ENCODE results near the gene RARS1.
"Not testable (repeated sequence)": the region's sequence is repeated elsewhere in the genome, so short reads cannot be mapped to it uniquely, and the experiment has no call there.

Gene RARS1

DNA sequence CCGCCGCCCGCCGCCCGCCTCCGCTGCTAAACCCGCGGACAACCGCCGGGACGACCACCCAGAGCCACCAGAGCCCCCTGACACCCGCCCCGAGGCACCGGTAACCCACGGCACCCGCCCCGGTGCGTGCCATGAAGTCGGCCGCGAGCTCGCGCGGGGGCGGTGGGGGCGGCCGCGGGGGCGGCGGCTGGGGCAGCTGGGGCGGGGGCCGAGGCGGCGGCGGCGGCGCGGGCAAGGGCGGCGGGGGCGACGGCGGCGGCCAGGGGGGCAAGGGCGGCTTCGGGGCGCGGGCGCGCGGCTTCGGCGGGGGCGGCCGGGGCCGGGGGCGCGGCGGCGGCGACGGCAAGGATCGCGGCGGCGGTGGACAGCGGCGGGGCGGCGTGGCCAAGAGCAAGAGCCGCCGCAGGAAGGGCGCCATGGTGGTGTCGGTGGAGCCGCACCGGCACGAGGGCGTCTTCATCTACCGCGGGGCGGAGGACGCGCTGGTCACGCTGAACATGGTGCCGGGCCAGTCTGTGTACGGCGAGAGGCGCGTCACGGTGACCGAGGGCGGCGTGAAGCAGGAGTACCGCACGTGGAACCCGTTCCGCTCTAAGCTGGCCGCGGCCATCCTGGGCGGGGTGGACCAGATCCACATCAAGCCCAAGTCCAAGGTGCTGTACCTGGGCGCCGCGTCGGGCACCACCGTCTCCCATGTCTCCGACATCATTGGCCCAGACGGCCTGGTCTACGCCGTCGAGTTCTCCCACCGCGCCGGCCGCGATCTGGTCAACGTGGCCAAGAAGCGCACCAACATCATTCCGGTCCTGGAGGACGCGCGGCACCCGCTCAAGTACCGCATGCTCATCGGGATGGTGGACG, 43.3 kb downstream of the RARS1 start:
- in situ Hi-C loops (cut with HindIII; ENCODE audit: low sequenced_read_pairs) = no loop called here
- TF ChIP-seq, protein P1, sequence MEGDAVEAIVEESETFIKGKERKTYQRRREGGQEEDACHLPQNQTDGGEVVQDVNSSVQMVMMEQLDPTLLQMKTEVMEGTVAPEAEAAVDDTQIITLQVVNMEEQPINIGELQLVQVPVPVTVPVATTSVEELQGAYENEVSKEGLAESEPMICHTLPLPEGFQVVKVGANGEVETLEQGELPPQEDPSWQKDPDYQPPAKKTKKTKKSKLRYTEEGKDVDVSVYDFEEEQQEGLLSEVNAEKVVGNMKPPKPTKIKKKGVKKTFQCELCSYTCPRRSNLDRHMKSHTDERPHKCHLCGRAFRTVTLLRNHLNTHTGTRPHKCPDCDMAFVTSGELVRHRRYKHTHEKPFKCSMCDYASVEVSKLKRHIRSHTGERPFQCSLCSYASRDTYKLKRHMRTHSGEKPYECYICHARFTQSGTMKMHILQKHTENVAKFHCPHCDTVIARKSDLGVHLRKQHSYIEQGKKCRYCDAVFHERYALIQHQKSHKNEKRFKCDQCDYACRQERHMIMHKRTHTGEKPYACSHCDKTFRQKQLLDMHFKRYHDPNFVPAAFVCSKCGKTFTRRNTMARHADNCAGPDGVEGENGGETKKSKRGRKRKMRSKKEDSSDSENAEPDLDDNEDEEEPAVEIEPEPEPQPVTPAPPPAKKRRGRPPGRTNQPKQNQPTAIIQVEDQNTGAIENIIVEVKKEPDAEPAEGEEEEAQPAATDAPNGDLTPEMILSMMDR (IDR thresholded peaks at IDR 0.05; ENCODE audit: low read depth, low read length) = no peak
- H3K4me3 ChIP-seq (ENCODE audit: low read depth, low read length) = peak overlapping the region; percentile 38

DNA sequence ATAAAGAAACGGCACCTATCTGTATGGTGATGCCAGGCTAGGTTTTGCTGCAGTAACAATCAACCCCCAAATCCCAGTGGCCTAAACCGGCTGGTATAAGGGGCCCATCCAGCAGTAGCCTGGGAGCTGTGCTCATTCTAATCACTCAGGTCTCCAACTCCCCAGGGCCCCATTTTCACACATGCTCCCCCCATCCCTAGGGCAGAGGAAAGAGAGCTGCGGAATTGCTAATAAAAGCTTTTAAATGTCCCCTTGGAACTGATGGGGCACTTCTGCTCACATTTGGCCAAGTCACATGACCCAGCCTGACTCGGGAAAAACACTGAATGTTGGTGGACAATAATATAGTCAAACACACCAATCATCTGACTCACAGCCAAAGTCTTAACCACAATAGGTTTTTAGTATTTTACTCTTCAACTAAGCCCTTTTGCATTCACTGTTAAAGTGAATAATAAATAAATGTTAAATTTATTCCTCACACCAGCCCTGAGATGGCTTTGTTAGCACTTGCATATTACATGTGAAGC, 44.4 kb downstream of the RARS1 start:
- TF ChIP-seq, protein P1 (IDR thresholded peaks at IDR 0.05; ENCODE audit: low read depth, low read length) = no peak
- no peak for DNase-seq (ENCODE audit: low read depth, low spot score)
- H3K4me3 ChIP-seq (ENCODE audit: low read depth, low read length) = no peak overlapping the region
- in situ Hi-C loops (cut with HindIII; ENCODE audit: low sequenced_read_pairs) = no loop called here

More for the DNA sequence above, 43.3 kb downstream of the RARS1 start:
- DNase-seq (ENCODE audit: low read depth, low spot score) = no peak

DNA sequence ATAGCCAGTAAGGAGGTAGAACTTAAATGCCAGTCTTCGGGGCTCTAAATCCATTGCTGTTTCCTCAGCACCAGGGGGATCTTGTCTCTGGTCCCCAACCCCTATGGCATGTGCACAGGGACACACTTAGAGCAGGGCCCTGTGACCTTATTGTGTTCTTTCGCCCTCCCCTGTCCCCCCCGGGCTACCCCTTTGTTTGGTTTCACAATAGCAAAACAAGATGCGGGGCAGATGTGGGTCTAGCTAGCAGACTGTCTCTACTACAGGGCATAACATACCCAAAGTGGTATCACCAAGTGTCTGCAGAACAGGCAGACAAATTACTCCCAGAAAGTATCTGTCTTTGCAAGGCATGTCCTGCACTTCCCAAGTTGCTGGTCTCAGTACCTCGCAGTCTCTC, 44.9 kb downstream of the RARS1 start:
- in situ Hi-C loops (cut with HindIII; ENCODE audit: low sequenced_read_pairs) = no loop called here
- TF ChIP-seq, protein P1 (IDR thresholded peaks at IDR 0.05; ENCODE audit: low read depth, low read length) = no peak
- H3K4me3 ChIP-seq (ENCODE audit: low read depth, low read length) = no peak overlapping the region
- DNase-seq (ENCODE audit: low read depth, low spot score) = no peak

DNA sequence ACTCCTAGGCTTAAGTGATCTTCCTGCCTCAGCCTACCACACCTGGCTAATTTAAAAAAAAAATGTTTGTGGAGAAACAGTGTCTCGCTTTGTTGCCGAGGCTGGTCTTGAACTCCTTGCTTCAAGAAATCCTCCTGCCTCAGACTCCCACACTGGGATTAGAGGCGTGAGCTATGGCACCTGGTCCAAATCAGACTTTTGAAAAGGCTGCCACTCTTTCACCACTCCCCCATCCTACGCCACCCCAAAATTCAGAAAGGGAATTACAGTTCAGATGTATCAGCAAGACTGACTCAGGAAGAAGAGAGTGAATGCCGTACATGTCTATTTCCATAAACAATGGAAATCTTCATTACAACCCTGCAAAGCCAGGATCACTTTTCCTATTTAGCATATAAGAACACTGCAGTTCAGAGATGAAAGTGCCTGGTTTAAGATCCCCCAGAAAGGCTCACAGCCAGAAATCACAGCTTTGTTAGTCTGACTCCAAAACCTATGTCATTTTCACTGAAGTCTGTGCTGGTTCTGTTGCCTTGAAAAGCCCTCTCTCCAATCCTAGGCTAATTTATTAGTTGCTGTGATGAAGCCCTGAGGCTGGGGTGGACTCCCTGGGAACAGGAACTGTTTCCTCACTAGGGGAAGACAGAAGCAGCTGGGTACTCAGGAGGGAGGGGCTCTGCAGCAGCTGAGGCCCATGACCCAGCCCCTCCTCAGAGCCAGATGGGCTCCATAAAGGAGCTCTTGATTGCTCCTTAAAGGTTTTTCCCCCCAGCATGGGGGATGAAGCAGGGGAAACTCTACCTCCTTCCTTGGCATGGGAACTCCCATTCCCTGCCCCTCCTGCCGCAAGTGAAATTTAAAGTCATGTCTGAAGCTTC, 46.0 kb downstream of the RARS1 start:
- no peak for DNase-seq (ENCODE audit: low read depth, low spot score)
- H3K4me3 ChIP-seq (ENCODE audit: low read depth, low read length) = no peak overlapping the region
- TF ChIP-seq, protein P1 (IDR thresholded peaks at IDR 0.05; ENCODE audit: low read depth, low read length) = no peak
- in situ Hi-C loops (cut with HindIII; ENCODE audit: low sequenced_read_pairs) = no loop called here

DNA sequence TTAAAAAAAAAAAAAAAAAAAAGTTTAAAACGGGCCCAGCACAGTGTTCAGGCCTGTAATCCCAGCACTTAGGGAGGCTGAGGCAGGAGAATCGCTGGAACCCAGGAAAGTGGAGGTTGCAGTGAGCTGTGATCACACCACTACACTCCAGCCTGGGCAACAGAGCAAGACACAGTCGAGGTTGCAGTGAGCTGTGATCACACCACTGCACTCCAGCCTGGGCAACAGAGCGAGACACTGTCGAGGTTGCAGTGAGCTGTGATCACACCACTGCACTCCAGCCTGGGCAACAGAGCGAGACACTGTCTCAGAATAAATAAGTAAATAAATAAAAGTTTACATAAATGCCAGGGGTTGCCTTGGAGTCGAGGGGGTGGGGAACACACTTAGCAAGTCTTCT, 48.1 kb downstream of the RARS1 start:
- H3K4me3 ChIP-seq (ENCODE audit: low read depth, low read length); DNase-seq (ENCODE audit: low read depth, low spot score); in situ Hi-C loops (cut with HindIII; ENCODE audit: low sequenced_read_pairs): not testable (repeated sequence)

DNA sequence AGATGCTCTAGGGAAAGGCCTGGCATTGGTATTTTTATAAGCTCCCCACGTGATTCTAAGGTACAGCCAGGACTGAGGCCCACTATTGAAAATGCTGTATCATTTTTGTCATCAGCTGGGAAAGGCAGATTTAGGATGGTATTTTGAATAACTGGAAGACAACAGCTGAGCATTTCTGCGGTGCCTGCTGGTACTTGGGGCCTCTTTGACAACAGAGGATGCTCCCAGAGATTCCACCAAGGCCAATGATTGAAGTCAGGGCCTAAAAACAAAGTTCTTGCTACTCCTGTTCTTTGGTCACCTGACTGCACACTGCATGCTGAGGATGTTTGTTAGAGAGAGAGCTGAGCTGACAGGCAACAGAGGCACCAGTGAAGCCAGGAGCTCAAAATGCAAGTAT, 50.9 kb downstream of the RARS1 start:
- no peak overlapping the region for H3K4me3 ChIP-seq (ENCODE audit: low read depth, low read length)
- no peak for DNase-seq (ENCODE audit: low read depth, low spot score)
- TF ChIP-seq, protein P1 (IDR thresholded peaks at IDR 0.05; ENCODE audit: low read depth, low read length) = no peak
- in situ Hi-C loops (cut with HindIII; ENCODE audit: low sequenced_read_pairs) = no loop called here

Data from astrocyte of the spinal cord (primary cell).